AG04449 (cell line): ENCODE results near the gene TOP2B.
A peak's percentile ranks its signal among the peaks of the same experiment; 100 is the strongest.

ENCODE experiments used
- CTCF ChIA-PET: fragments of 350-600 bp; formaldehyde crosslinking; extraction: SDS; loops from one replicate; lab custom pipeline; 2021; ENCODE audit warnings: antibody characterized with exemption; lab: Yijun Ruan, JAX
- POLR2A ChIA-PET: fragments of 400-600, 350-600 bp; formaldehyde crosslinking; extraction: SDS; loops from one replicate; lab custom pipeline; 2020; ENCODE audit warnings: antibody characterized with exemption, inconsistent platforms; lab: Yijun Ruan, JAX
- DNase-seq: peaks from one replicate; pipeline ENCODE4 v3.0.0-alpha.2; 2010; ENCODE audit warnings: low read depth, low spot score
- H3K4me3 ChIP-seq: 2 replicates; pipeline ENCODE4 v1.5.1; 2011; ENCODE audit warnings: low read depth, mild to moderate bottlenecking, control low read depth, low read length
- TF ChIP-seq, protein P1 (sequence below): IDR thresholded peaks from one replicate; pipeline ENCODE4 v1.5.1; 2011; ENCODE audit warnings: mild to moderate bottlenecking, moderate library complexity, low read length, control low read depth, inconsistent platforms; ENCODE audit not compliant: insufficient read depth; ENCODE audit errors: missing control alignments

The TOP2B gene

DNA sequence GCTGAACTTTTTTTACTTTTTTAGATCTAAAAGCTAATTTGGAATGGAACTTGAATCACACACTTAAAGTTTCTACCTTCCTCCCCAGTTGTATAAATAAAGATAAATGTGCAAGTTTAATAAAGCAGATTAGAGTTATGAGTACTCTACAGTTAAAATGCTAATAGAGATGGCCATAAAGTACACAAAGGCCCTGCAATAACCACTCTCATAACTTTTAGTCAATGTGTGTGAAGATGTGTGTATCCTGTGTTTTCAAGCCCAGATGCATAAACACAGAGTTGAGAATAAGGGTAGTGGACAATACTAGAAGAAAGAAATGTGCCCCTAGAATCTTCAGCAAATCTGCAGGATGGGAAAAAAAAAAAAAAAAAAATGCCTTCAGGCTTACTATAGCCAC lies 45.3 kb downstream of the TOP2B start:
- no peak overlapping the region for H3K4me3 ChIP-seq
- no peak for DNase-seq
- POLR2A ChIA-PET: no interaction called here
- TF ChIP-seq, protein P1, sequence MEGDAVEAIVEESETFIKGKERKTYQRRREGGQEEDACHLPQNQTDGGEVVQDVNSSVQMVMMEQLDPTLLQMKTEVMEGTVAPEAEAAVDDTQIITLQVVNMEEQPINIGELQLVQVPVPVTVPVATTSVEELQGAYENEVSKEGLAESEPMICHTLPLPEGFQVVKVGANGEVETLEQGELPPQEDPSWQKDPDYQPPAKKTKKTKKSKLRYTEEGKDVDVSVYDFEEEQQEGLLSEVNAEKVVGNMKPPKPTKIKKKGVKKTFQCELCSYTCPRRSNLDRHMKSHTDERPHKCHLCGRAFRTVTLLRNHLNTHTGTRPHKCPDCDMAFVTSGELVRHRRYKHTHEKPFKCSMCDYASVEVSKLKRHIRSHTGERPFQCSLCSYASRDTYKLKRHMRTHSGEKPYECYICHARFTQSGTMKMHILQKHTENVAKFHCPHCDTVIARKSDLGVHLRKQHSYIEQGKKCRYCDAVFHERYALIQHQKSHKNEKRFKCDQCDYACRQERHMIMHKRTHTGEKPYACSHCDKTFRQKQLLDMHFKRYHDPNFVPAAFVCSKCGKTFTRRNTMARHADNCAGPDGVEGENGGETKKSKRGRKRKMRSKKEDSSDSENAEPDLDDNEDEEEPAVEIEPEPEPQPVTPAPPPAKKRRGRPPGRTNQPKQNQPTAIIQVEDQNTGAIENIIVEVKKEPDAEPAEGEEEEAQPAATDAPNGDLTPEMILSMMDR: no peak
- CTCF ChIA-PET: no interaction called here

DNA sequence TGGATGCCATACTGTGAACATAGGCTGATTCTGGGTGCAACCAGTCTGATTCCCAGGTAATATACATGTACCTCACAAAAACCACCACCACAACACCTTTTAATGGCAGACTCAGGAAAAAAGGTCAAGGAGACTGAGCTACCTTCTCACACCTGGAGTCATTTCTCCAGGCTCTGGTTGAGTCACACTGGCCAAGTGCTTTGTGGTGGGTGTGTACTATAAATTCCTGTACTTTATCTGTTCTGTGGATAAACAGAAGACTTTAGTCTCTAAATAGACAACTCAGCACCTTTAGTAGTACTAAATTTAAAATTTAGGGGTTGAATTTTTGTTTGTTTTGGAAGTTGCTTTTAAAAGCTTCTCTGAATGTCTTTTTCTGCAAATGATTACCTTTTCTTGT lies 46.7 kb downstream of the TOP2B start:
- TF ChIP-seq, protein P1: no peak
- H3K4me3 ChIP-seq: no peak overlapping the region
- no peak for DNase-seq
- ChIA-PET POLR2A (no interaction called here), CTCF (interaction anchor here (0.6 kb wide), 1 partner anchor 1632 kb away, joined by 4 read pairs; no protein-coding TSS in a partner anchor)

DNA sequence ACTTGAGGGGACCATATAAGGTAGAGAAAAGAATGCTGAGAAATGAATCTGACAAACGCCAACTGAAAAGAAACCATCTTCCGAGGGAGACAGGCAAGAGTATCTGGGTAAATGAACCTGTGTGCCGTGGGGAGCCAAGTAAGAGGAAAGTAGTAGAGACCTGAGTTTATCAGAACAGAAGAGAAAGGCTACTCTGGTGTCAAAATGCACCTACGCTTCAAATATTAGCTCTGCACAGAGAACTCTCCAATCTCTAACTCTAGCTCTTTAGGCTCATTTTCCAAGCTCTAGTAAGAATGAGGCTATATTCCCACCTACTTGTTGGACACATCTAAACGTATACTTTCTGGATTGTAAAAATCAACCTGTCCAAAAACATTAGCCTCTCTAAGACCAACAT lies 53.5 kb downstream of the TOP2B start:
- CTCF ChIA-PET: no interaction called here
- TF ChIP-seq, protein P1: no peak
- POLR2A ChIA-PET: no interaction called here
- no peak overlapping the region for H3K4me3 ChIP-seq
- no peak for DNase-seq

DNA sequence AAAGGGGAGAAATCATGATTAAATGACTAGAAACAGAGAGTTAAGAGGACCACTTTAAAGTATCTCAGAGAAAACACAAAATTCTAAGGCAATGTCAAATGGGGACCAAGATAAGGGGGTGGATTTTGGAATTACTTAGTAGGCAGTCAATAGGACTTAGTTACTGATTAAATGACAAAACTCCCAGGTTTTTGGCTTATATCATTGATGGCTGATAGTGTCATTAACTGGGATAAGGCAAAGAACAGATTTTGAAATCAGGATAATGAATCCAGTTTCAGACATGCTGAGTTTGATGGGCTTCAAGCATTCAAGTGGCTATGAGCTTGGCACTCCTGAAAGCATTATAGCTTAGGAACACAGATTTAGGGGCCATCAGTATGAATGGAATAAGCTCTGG lies 53.9 kb downstream of the TOP2B start:
- ChIA-PET CTCF (no interaction called here), POLR2A (no interaction called here)
- H3K4me3 ChIP-seq: no peak overlapping the region
- no peak for DNase-seq
- TF ChIP-seq, protein P1: no peak

DNA sequence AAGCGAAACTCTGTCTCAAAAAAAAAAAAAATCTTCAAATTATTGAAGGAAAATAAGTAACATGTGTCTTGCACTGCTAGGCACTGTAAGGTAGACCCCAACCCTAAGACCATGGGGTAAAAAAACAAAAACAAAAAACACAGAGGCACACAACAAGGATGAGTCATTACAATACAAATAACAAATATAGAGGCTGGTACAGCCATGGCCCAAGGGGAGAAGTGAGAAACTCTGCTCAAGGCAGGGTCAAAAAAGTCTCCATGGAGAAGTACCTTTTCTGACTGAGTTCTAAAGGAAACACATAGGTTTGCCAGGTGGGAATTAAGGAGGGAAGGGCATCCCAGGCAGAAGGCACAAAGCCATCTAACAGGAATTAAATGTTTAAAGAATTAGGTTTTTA lies 54.5 kb downstream of the TOP2B start:
- POLR2A ChIA-PET: no interaction called here

DNA sequence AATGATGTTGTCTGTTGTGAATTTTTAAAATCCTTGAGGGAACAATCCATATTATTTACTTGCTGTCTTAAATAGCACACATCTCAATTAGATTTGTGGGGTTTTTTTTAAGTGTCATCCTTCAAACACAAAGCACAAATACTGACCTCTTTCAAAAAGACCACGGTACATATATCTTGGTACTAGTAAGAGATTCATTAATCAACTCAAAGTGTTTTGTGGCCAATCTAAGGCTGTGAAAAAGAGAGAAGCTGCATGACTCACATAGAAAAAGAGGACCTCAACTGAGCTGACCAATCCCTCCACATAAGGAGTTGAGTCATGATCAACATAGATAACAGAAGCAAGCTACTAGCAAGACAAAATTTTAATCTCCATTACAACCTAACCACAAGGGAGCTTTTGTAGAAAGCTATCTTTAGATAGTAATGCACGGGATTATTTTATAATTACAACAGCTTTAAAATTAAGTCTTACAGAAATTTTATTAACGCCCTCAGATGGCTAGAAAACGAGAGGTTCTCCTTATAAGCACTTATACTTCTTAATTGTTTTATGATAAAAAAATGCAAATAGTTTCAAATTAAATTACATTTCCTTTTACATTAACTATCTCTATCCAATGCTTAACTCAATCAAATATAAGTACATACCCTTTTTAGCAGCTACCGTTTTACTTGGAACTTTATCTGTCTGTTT lies 60.5 kb downstream of the TOP2B start:
- DNase-seq: peak; percentile 75
- no peak overlapping the region for H3K4me3 ChIP-seq
- ChIA-PET CTCF (interaction anchor here (0.6 to 4.1 kb wide), 8 partner anchors 10 to 924 kb away, joined by 3 to 42 read pairs (median 3); no protein-coding TSS in a partner anchor), POLR2A (interaction anchor here (0.9 to 1.0 kb wide), 2 partner anchors 9 to 24 kb away, joined by 3 to 4 read pairs; no protein-coding TSS in a partner anchor)
- TF ChIP-seq, protein P1: no peak

More for the DNA sequence above, 54.5 kb downstream of the TOP2B start:
- H3K4me3 ChIP-seq: no peak overlapping the region
- no peak for DNase-seq
- TF ChIP-seq, protein P1: no peak
- CTCF ChIA-PET: interaction anchor here (0.6 kb wide), 1 partner anchor 595 kb away, joined by 3 read pairs; no protein-coding TSS in a partner anchor
